Vagina (tissue), 2 donors: ENCODE measurements around the gene MAD1L1.
"Not testable (repeated sequence)": the region's sequence is repeated elsewhere in the genome, so short reads cannot be mapped to it uniquely, and the experiment has no call there.

Experiments used
- POLR2A ChIP-seq, 2 donors: fragments of 450-650 bp; IDR thresholded peaks; one replicate each; pipeline ENCODE4 v1.6.1; 2017; ENCODE audit warnings: antibody characterized with exemption in 2 of 2, mild to moderate bottlenecking in 2 of 2, moderate library complexity in 2 of 2
- TF ChIP-seq, protein P1 (sequence below), 3 experiments: fragments of 450-650 bp in 2 of 3; fragments of 200-600 bp in 1 of 3; sonication (generic) in 1 of 3; IDR thresholded peaks; one replicate each; pipeline ENCODE4 v1.5.1; 2017 to 2019; ENCODE audit warnings: antibody characterized with exemption in 3 of 3, mild to moderate bottlenecking in 2 of 3, moderate library complexity in 2 of 3

DNA sequence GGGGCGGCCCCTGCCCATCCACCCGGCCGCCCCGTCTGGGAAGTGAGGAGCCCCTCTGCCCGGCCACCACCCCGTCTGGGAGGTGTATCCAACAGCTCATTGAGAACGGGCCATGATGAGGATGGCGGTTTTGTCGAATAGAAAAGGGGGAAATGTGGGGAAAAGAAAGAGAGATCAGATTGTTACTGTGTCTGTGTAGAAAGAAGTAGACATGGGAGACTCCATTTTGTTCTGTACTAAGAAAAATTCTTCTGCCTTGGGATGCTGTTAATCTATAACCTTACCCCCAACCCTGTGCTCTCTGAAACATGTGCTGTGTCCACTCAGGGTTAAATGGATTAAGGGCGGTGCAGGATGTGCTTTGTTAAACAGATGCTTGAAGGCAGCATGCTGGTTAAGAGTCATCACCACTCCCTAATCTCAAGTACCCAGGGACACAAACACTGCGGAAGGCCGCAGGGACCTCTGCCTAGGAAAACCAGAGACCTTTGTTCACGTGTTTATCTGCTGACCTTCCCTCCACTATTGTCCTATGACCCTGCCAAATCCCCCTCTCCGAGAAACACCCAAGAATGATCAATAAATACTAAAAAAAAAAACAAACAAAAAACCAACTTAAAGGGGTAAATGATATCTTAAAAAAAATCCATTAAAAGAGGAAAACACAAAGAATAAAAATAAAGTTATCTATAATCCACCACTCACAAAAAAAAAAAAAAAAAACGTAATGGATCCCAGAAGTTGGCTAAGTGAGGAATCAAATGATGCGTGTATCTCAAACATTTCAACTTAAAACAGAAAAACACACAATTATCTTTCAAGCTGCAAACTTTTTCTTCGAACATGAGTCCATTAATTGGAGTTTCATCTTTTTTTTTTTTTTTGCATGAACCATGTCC lies 70.5 kb downstream of the MAD1L1 start:
- TF ChIP-seq, protein P1, sequence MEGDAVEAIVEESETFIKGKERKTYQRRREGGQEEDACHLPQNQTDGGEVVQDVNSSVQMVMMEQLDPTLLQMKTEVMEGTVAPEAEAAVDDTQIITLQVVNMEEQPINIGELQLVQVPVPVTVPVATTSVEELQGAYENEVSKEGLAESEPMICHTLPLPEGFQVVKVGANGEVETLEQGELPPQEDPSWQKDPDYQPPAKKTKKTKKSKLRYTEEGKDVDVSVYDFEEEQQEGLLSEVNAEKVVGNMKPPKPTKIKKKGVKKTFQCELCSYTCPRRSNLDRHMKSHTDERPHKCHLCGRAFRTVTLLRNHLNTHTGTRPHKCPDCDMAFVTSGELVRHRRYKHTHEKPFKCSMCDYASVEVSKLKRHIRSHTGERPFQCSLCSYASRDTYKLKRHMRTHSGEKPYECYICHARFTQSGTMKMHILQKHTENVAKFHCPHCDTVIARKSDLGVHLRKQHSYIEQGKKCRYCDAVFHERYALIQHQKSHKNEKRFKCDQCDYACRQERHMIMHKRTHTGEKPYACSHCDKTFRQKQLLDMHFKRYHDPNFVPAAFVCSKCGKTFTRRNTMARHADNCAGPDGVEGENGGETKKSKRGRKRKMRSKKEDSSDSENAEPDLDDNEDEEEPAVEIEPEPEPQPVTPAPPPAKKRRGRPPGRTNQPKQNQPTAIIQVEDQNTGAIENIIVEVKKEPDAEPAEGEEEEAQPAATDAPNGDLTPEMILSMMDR (IDR thresholded peaks at IDR 0.05): not testable (repeated sequence)
- TF ChIP-seq POLR2A (IDR thresholded peaks at IDR 0.05): not testable (repeated sequence)
